ENCODE results near the gene HNRNPDL. TPM values are rescaled to one million over a fixed set of nuclear protein-coding genes. Genes with fewer than 3 reads are reported as not detected.

HNRNPDL gene
- total and polyA plus RNA-seq, 2 donors (not counting 1 experiment from before 2014, with no cell fraction given), result 296 to 370 TPM

DNA sequence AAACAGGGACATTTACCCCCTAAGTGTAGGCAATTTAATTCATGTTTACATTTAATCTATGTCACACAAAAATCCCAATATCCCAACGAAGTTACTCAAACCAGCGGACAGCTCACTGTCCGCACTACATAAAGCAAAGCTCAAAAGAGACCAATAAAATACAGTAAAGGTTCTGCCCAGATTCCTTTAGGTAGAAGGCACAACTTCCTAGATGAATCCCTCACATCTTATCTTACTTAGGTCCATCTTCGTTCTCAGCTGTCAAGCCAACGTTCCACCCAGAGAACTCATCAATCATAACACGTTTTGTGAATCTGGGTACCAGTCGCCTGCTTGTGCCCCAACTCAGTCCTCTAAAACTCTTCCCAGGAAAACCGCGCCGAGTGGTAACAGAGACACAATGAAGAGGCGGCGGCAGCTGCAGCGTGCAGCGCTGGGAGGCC, 1.7 kb downstream of the HNRNPDL start:
- ChIA-PET POLR2A (interaction anchor here (1.0 to 2.3 kb wide), 8 partner anchors 9 to 606 kb away, joined by 4 to 44 read pairs (median 8); partner anchors contain the start of genes COPS4, HNRNPD and THAP9), CTCF (interaction anchor here (1.1 to 2.7 kb wide), 15 partner anchors 9 to 472 kb away, joined by 3 to 16 read pairs (median 7); partner anchors contain the start of genes HNRNPD and THAP9)
- TF ChIP-seq, protein P1, sequence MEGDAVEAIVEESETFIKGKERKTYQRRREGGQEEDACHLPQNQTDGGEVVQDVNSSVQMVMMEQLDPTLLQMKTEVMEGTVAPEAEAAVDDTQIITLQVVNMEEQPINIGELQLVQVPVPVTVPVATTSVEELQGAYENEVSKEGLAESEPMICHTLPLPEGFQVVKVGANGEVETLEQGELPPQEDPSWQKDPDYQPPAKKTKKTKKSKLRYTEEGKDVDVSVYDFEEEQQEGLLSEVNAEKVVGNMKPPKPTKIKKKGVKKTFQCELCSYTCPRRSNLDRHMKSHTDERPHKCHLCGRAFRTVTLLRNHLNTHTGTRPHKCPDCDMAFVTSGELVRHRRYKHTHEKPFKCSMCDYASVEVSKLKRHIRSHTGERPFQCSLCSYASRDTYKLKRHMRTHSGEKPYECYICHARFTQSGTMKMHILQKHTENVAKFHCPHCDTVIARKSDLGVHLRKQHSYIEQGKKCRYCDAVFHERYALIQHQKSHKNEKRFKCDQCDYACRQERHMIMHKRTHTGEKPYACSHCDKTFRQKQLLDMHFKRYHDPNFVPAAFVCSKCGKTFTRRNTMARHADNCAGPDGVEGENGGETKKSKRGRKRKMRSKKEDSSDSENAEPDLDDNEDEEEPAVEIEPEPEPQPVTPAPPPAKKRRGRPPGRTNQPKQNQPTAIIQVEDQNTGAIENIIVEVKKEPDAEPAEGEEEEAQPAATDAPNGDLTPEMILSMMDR (IDR thresholded peaks at IDR 0.05), result no peak
- no peak for TF ChIP-seq EZH2 (IDR thresholded peaks at IDR 0.05; ENCODE audit: borderline replicate concordance, insufficient read depth, low read depth, low read length, poor library complexity, severe bottlenecking)
- H3K27ac Mint-ChIP-seq, result peak overlapping the region; percentile 100
- no peaks in the 10 kb centered on the region for H3K9me3 Mint-ChIP-seq (ENCODE audit: insufficient read depth)
- H3K27ac ChIP-seq (ENCODE audit: low read length in 2 of 2), result peak overlapping the region; percentile 96 to 100
- H3K9ac ChIP-seq (ENCODE audit: low read length), result peak overlapping the region; percentile 96
- peak overlapping the region; percentile 93 for H3K4me2 ChIP-seq (replicated peaks; ENCODE audit: low read depth, low read length, poor library complexity, severe bottlenecking)
- intact Hi-C loops (cut with micrococcal nuclease), result loop anchor here (2.0 kb wide), 1 partner anchor 136 kb away; no protein-coding TSS in a partner anchor
- H2AFZ ChIP-seq (ENCODE audit: insufficient read depth, low read depth, low read length, poor library complexity, severe bottlenecking), result peak overlapping the region; percentile 90
- H3K27me3 ChIP-seq (replicated peaks in 1 of 4; ENCODE audit: control extremely low read depth in 1 of 4, control insufficient read depth in 3 of 4, insufficient read depth in 4 of 4, low read length in 3 of 4), result no peaks in the 10 kb centered on the region
- peaks cover 27 to 32% of the 10 kb centered on the region in 2 donors for H3K4me1 ChIP-seq (ENCODE audit: control insufficient read depth in 2 of 2, insufficient read depth in 2 of 2, low read length in 2 of 2)
- peaks cover 44% of the 10 kb centered on the region for H3K4me1 Mint-ChIP-seq
- DNase-seq, result no peak
- peak overlapping the region; percentile 100 for H3K4me3 Mint-ChIP-seq
- peaks cover 59% of the 10 kb centered on the region for H3K79me2 ChIP-seq (ENCODE audit: control insufficient read depth, insufficient read depth, low read length)
- peak overlapping the region; percentile 98 to 99 (median 98) for H3K4me3 ChIP-seq (ENCODE audit: control extremely low read depth in 1 of 5, extremely low read depth in 1 of 5, insufficient read depth in 1 of 5, low read depth in 2 of 5, low read length in 4 of 5)
- peaks cover 53% of the 10 kb centered on the region for H4K20me1 ChIP-seq (ENCODE audit: control insufficient read depth, insufficient read depth, low read length, poor library complexity, severe bottlenecking)
- no peak for ATAC-seq (ENCODE audit: low read depth)
- H3K36me3 ChIP-seq (replicated peaks in 1 of 2; ENCODE audit: control extremely low read depth in 1 of 2, control insufficient read depth in 1 of 2, extremely low read depth in 1 of 2, insufficient read depth in 2 of 2, low read length in 1 of 2), result peaks cover 20 to 50% of the 10 kb centered on the region in 2 experiments
- no peaks in the 10 kb centered on the region for H3K9me3 ChIP-seq (ENCODE audit: control extremely low read depth in 1 of 3, control insufficient read depth in 2 of 3, insufficient read depth in 1 of 3, low read length in 2 of 3)
- H3K27me3 Mint-ChIP-seq, result no peaks in the 10 kb centered on the region
- under 1% methylated on average over 14 of the region's 14 CpGs for WGBS (ENCODE audit: insufficient coverage)

- H2AFZ ChIP-seq (ENCODE audit: insufficient read depth, low read depth, low read length, poor library complexity, severe bottlenecking), result no peak overlapping the region
- no peaks in the 10 kb centered on the region for H3K27me3 Mint-ChIP-seq
- no peaks in the 10 kb centered on the region for H3K9me3 Mint-ChIP-seq (ENCODE audit: insufficient read depth)
- ATAC-seq (ENCODE audit: low read depth) (no peak), DNase-seq (no peak)
- H3K27ac Mint-ChIP-seq, result no peak overlapping the region
- H3K4me2 ChIP-seq (replicated peaks; ENCODE audit: low read depth, low read length, poor library complexity, severe bottlenecking), result no peak overlapping the region
- H3K36me3 ChIP-seq (replicated peaks in 1 of 2; ENCODE audit: control extremely low read depth in 1 of 2, control insufficient read depth in 1 of 2, extremely low read depth in 1 of 2, insufficient read depth in 2 of 2, low read length in 1 of 2), result peaks cover 21 to 53% of the 10 kb centered on the region in 2 experiments
- 99% methylated on average over 9 of the region's 10 CpGs for WGBS (ENCODE audit: insufficient coverage)
- no peak overlapping the region for H3K9ac ChIP-seq (ENCODE audit: low read length)
- peaks cover 21 to 22% of the 10 kb centered on the region in 2 donors for H3K4me1 ChIP-seq (ENCODE audit: control insufficient read depth in 2 of 2, insufficient read depth in 2 of 2, low read length in 2 of 2)
- H3K4me3 Mint-ChIP-seq, result no peak overlapping the region
- intact Hi-C loops (cut with micrococcal nuclease), result no loop called here
- TF ChIP-seq, protein P1 (IDR thresholded peaks at IDR 0.05), result no peak
- no peak for TF ChIP-seq EZH2 (IDR thresholded peaks at IDR 0.05; ENCODE audit: borderline replicate concordance, insufficient read depth, low read depth, low read length, poor library complexity, severe bottlenecking)
- peaks cover 34% of the 10 kb centered on the region for H3K79me2 ChIP-seq (ENCODE audit: control insufficient read depth, insufficient read depth, low read length)
- POLR2A ChIA-PET, result no interaction called here
- no peak overlapping the region for H3K4me3 ChIP-seq (ENCODE audit: control extremely low read depth in 1 of 5, extremely low read depth in 1 of 5, insufficient read depth in 1 of 5, low read depth in 2 of 5, low read length in 4 of 5)
- H3K27me3 ChIP-seq (replicated peaks in 1 of 4; ENCODE audit: control extremely low read depth in 1 of 4, control insufficient read depth in 3 of 4, insufficient read depth in 4 of 4, low read length in 3 of 4), result no peaks in the 10 kb centered on the region
- no peak overlapping the region for H3K27ac ChIP-seq (ENCODE audit: low read length in 2 of 2)
- H3K4me1 Mint-ChIP-seq, result peaks cover 37% of the 10 kb centered on the region
- peaks cover 45% of the 10 kb centered on the region for H4K20me1 ChIP-seq (ENCODE audit: control insufficient read depth, insufficient read depth, low read length, poor library complexity, severe bottlenecking)
- CTCF ChIA-PET, result no interaction called here
- no peaks in the 10 kb centered on the region for H3K9me3 ChIP-seq (ENCODE audit: control extremely low read depth in 1 of 3, control insufficient read depth in 2 of 3, insufficient read depth in 1 of 3, low read length in 2 of 3)
Observed at GRCh38 chr4:82425478-82425877, 4.8 kb downstream of the HNRNPDL start.

All from B cell (primary cell).